T-cell (primary cell): ENCODE data around the gene ATP6V0E1. TPM values are rescaled to one million over a fixed set of nuclear protein-coding genes. Genes with fewer than 3 reads are reported as not detected.
A peak's percentile ranks its signal among the peaks of the same experiment; 100 is the strongest.

Experiments used
- ATAC-seq, 4 experiments: fragments of 200-7000 bp in 3 of 4; fragments of 150-1000 bp in 1 of 4; cut with Tn5 transposase; replicated peaks in 1 of 4; 1 replicate in 3 of 4; 2 replicates in 1 of 4; pipeline ENCODE4 v1.10.0; 2021; ENCODE audit warnings: moderate library complexity in 3 of 4, mild to moderate bottlenecking in 2 of 4, moderate number of reproducible peaks in 1 of 4
- CTCF ChIA-PET, 2 donors: fragments of 300-600 bp; sonication (Branson Sonifier 250); formaldehyde crosslinking; loops; one replicate each; lab custom pipeline; 2022; ENCODE audit warnings: antibody characterized with exemption in 2 of 2; lab: Charles Lee
- POLR2A ChIA-PET, 2 donors: fragments of 300-600 bp; sonication (Branson Sonifier 250); formaldehyde crosslinking; loops; one replicate each; lab custom pipeline; 2022; ENCODE audit warnings: antibody characterized with exemption in 2 of 2; lab: Charles Lee
- DNase-seq, 35 experiments: peaks; one replicate each; pipeline versions ENCODE4 v3.0.0 to v3.0.0-alpha.2; 2013 to 2023
- H3K27ac ChIP-seq: one replicate; pipeline ENCODE4 v1.5.1; 2013; ENCODE audit warnings: low read length
- H3K27me3 ChIP-seq, 2 experiments: replicated peaks in 1 of 2; 1 replicate in 1 of 2; 2 replicates in 1 of 2; pipeline versions ENCODE4 v1.6.1 to v1.7.0; 2013; ENCODE audit warnings: low read length in 1 of 2, mixed read lengths in 1 of 2; ENCODE audit not compliant: control insufficient read depth in 2 of 2, insufficient read depth in 2 of 2; ENCODE audit errors: extremely low read depth in 1 of 2
- H3K36me3 ChIP-seq, 2 donors: 1 replicate in 1 of 2; 2 replicates in 1 of 2; pipeline versions ENCODE4 v1.6.1 to v1.7.0; 2013; ENCODE audit warnings: low read length in 1 of 2; ENCODE audit not compliant: control insufficient read depth in 2 of 2, insufficient read depth in 1 of 2; ENCODE audit errors: extremely low read depth in 1 of 2
- H3K4me1 ChIP-seq, 2 experiments: 1 replicate in 1 of 2; 2 replicates in 1 of 2; pipeline versions ENCODE4 v1.6.1 to v1.7.0; 2013; ENCODE audit warnings: low read length in 2 of 2, mixed read lengths in 1 of 2; ENCODE audit not compliant: insufficient read depth in 2 of 2, control insufficient read depth in 1 of 2; ENCODE audit errors: extremely low read depth in 1 of 2
- H3K4me3 ChIP-seq, 2 donors: 1 replicate in 1 of 2; 2 replicates in 1 of 2; pipeline versions ENCODE4 v1.5.1 to v1.7.0; 2013; ENCODE audit warnings: mild to moderate bottlenecking in 2 of 2, low read length in 1 of 2, moderate library complexity in 1 of 2; ENCODE audit not compliant: control insufficient read depth in 1 of 2; ENCODE audit errors: extremely low read depth in 1 of 2
- H3K9me3 ChIP-seq: 2 replicates; pipeline ENCODE4 v1.7.0; 2013
- H3K27ac Mint-ChIP-seq, 2 donors: one replicate each; pipeline ENCODE4 v1.8.0; 2020 to 2021; ENCODE audit warnings: mild to moderate bottlenecking in 2 of 2, mixed read lengths in 2 of 2
- H3K27me3 Mint-ChIP-seq, 2 donors: one replicate each; pipeline ENCODE4 v1.8.0; 2021 to 2022; ENCODE audit warnings: mixed read lengths in 2 of 2
- H3K36me3 Mint-ChIP-seq: one replicate; pipeline ENCODE4 v1.8.0; 2021; ENCODE audit warnings: mixed read lengths
- H3K4me1 Mint-ChIP-seq, 3 donors: one replicate each; pipeline ENCODE4 v1.8.0; 2020 to 2022; ENCODE audit warnings: mixed read lengths in 3 of 3, mild to moderate bottlenecking in 1 of 3
- H3K4me3 Mint-ChIP-seq, 3 donors: one replicate each; pipeline ENCODE4 v1.8.0; 2020 to 2022; ENCODE audit warnings: mild to moderate bottlenecking in 3 of 3, mixed read lengths in 3 of 3, moderate library complexity in 3 of 3
- H3K9me3 Mint-ChIP-seq, 3 donors: one replicate each; pipeline ENCODE4 v1.8.0; 2020 to 2022; ENCODE audit warnings: mixed read lengths in 3 of 3
- WGBS: methylation state at CpG from one replicate; pipeline ENCODE4 v1.1.5; 2013; ENCODE audit warnings: missing lambda C conversion rate; ENCODE audit not compliant: insufficient coverage; 5-methylcytosine and 5-hydroxymethylcytosine counted together
- total RNA-seq, 35 experiments: library from RNA in 6 of 35; stranded (reverse) in 6 of 35; fragments of 120-200 nt in 1 of 35; gene quantifications; one replicate each; pipeline versions ENCODE4 v1.2.1 to v1.2.4 and lab custom pipeline; 2013 to 2026

ATP6V0E1 gene
- total RNA-seq, 5 donors from 2014 or later (not counting 1 experiment from before 2014, with no cell fraction given), result 81.6 to 156 (median 132) TPM

- ChIA-PET CTCF (no interaction called here), POLR2A (interaction anchor here in 1 of 2 donors (0.6 kb wide), 1 partner anchor 44 kb away, joined by 4 read pairs; no protein-coding TSS in a partner anchor)
- Histone ChIP-seq H3K27me3 (no peaks in the 10 kb centered on the region), H3K36me3 (peaks cover 0 to 30% of the 10 kb centered on the region in 2 donors), H3K4me1 (peaks cover 0 to 4% of the 10 kb centered on the region in 2 experiments), H3K27ac (no peak overlapping the region), H3K9me3 (no peaks in the 10 kb centered on the region), H3K4me3 (no peak overlapping the region)
- Mint-ChIP-seq H3K27me3 (no peaks in the 10 kb centered on the region), H3K4me3 (no peak overlapping the region), H3K27ac (peak overlapping the region; percentile 3 to 34), H3K36me3 (peaks cover 33% of the 10 kb centered on the region), H3K4me1 (peaks cover 44 to 60% (median 54%) of the 10 kb centered on the region in 3 donors), H3K9me3 (no peaks in the 10 kb centered on the region)
- no peak for DNase-seq
- WGBS, result no CpG with 5 or more reads among the region's 4 CpGs
- ATAC-seq, result no peak
These were observed 34.8 kb downstream of the ATP6V0E1 start for GRCh38 chr5:173018358-173018757.

- 100% methylated on average over 2 of the region's 5 CpGs for WGBS
- H3K27ac ChIP-seq, result no peak overlapping the region
- peaks cover 0 to 30% of the 10 kb centered on the region in 2 donors for H3K36me3 ChIP-seq
- H3K27me3 ChIP-seq, result no peaks in the 10 kb centered on the region
- Mint-ChIP-seq H3K9me3 (no peaks in the 10 kb centered on the region), H3K4me3 (no peak overlapping the region), H3K36me3 (peaks cover 40% of the 10 kb centered on the region), H3K27me3 (no peaks in the 10 kb centered on the region), H3K4me1 (peaks cover 38 to 48% (median 46%) of the 10 kb centered on the region in 3 donors), H3K27ac (no peak overlapping the region)
- H3K4me1 ChIP-seq, result peaks cover 0 to 4% of the 10 kb centered on the region in 2 experiments
- no peak for DNase-seq
- ChIA-PET CTCF (no interaction called here), POLR2A (interaction anchor here in 1 of 2 donors (1.2 kb wide), 1 partner anchor 15 kb away, joined by 3 read pairs; no protein-coding TSS in a partner anchor)
- no peak overlapping the region for H3K4me3 ChIP-seq
- no peaks in the 10 kb centered on the region for H3K9me3 ChIP-seq
- no peak for ATAC-seq
These were observed 36.6 kb downstream of the ATP6V0E1 start for GRCh38 chr5:173020154-173020581.

GRCh38 chr5:173020643-173021042 is 37.1 kb downstream of the ATP6V0E1 start:
- DNase-seq (no peak), ATAC-seq (no peak)
- ChIA-PET CTCF (no interaction called here), POLR2A (interaction anchor here in 1 of 2 donors (1.2 kb wide), 1 partner anchor 15 kb away, joined by 3 read pairs; no protein-coding TSS in a partner anchor)
- Histone ChIP-seq H3K9me3 (no peaks in the 10 kb centered on the region), H3K36me3 (peaks cover 0 to 30% of the 10 kb centered on the region in 2 donors), H3K27ac (no peak overlapping the region), H3K4me1 (no peaks in the 10 kb centered on the region), H3K4me3 (no peak overlapping the region), H3K27me3 (no peaks in the 10 kb centered on the region)
- 89% methylated on average over 7 of the region's 9 CpGs for WGBS
- H3K36me3 Mint-ChIP-seq, result peaks cover 40% of the 10 kb centered on the region
- no peaks in the 10 kb centered on the region for H3K27me3 Mint-ChIP-seq
- no peak overlapping the region for H3K4me3 Mint-ChIP-seq
- H3K9me3 Mint-ChIP-seq, result no peaks in the 10 kb centered on the region
- H3K4me1 Mint-ChIP-seq, result peaks cover 35 to 45% (median 41%) of the 10 kb centered on the region in 3 donors
- peak overlapping the region in 1 of 2 donors; percentile 31 for H3K27ac Mint-ChIP-seq

- H3K36me3 ChIP-seq, result peaks cover 0 to 18% of the 10 kb centered on the region in 2 donors
- Mint-ChIP-seq H3K4me1 (peaks cover 8 to 20% (median 19%) of the 10 kb centered on the region in 3 donors), H3K4me3 (no peak overlapping the region), H3K27me3 (no peaks in the 10 kb centered on the region), H3K27ac (peak overlapping the region; percentile 15 to 39), H3K36me3 (peaks cover 25% of the 10 kb centered on the region), H3K9me3 (no peaks in the 10 kb centered on the region)
- H3K27me3 ChIP-seq, result no peaks in the 10 kb centered on the region
- ChIA-PET CTCF (interaction anchor here (0.7 to 0.9 kb wide), 2 partner anchors 9 to 17 kb away, joined by 4 read pairs; no protein-coding TSS in a partner anchor), POLR2A (no interaction called here)
- WGBS, result no CpG with 5 or more reads among the region's 6 CpGs
- ATAC-seq, result no peak
- no peak for DNase-seq
- peaks cover 12 to 18% of the 10 kb centered on the region in 2 experiments for H3K4me1 ChIP-seq
- H3K4me3 ChIP-seq, result no peak overlapping the region
- no peak overlapping the region for H3K27ac ChIP-seq
- no peaks in the 10 kb centered on the region for H3K9me3 ChIP-seq
These were observed 42.1 kb downstream of the ATP6V0E1 start for GRCh38 chr5:173025651-173026050.

GRCh38 chr5:173027905-173028304 is 44.3 kb downstream of the ATP6V0E1 start:
- no peak overlapping the region for H3K27ac Mint-ChIP-seq

GRCh38 chr5:173028811-173029327 is 45.3 kb downstream of the ATP6V0E1 start:
- Mint-ChIP-seq H3K9me3 (no peaks in the 10 kb centered on the region), H3K4me1 (peaks cover 7 to 24% (median 16%) of the 10 kb centered on the region in 3 donors), H3K4me3 (no peak overlapping the region), H3K36me3 (peaks cover 3% of the 10 kb centered on the region), H3K27ac (no peak overlapping the region), H3K27me3 (no peaks in the 10 kb centered on the region)
- POLR2A ChIA-PET, result no interaction called here
- DNase-seq (no peak), ATAC-seq (peak in 1 of 4 experiments; percentile 10)
- CTCF ChIA-PET, result interaction anchor here (0.6 to 1.0 kb wide), 2 partner anchors 50 to 301 kb away, joined by 3 to 10 read pairs; no protein-coding TSS in a partner anchor
- H3K27ac ChIP-seq, result peak overlapping the region; percentile 25
- H3K4me1 ChIP-seq, result peaks cover 12 to 21% of the 10 kb centered on the region in 2 experiments
- peak overlapping the region in 1 of 2 donors; percentile 32 for H3K4me3 ChIP-seq
- whole genome bisulfite sequencing, result 94% methylated on average over 2 of the region's 4 CpGs
- no peaks in the 10 kb centered on the region for H3K27me3 ChIP-seq
- H3K9me3 ChIP-seq, result no peaks in the 10 kb centered on the region
- no peaks in the 10 kb centered on the region for H3K36me3 ChIP-seq

More at GRCh38 chr5:173027905-173028304, 44.3 kb downstream of the ATP6V0E1 start:
- Mint-ChIP-seq H3K36me3 (peaks cover 10% of the 10 kb centered on the region), H3K4me3 (no peak overlapping the region), H3K9me3 (no peaks in the 10 kb centered on the region), H3K4me1 (peaks cover 0 to 18% (median 10%) of the 10 kb centered on the region in 3 donors), H3K27me3 (no peaks in the 10 kb centered on the region)
- no peaks in the 10 kb centered on the region for H3K9me3 ChIP-seq
- ChIA-PET CTCF (no interaction called here), POLR2A (no interaction called here)
- no peak overlapping the region for H3K4me3 ChIP-seq
- no peak for DNase-seq
- no peaks in the 10 kb centered on the region for H3K27me3 ChIP-seq
- 76% methylated on average over 3 of the region's 7 CpGs for WGBS
- ATAC-seq, result peak in 1 of 4 experiments; percentile 31
- H3K4me1 ChIP-seq, result peaks cover 12 to 18% of the 10 kb centered on the region in 2 experiments
- H3K27ac ChIP-seq, result peak overlapping the region; percentile 25
- no peaks in the 10 kb centered on the region for H3K36me3 ChIP-seq
